Caco-2 (cell line): ENCODE results near the gene RACGAP1. TPM values are rescaled to one million over a fixed set of nuclear protein-coding genes. Genes with fewer than 3 reads are reported as not detected.
A peak's percentile ranks its signal among the peaks of the same experiment; 100 is the strongest.

Experiments
- BruUV-seq: library from RNA; stranded (reverse); fragments of 400-500 nt; replicated peaks from 2 replicates; lab custom pipeline; 2021; lab: Mats Ljungman, UMichigan
- CTCF ChIA-PET: fragments of 300-600 bp; sonication (Branson Sonifier 250); formaldehyde crosslinking; loops from one replicate; lab custom pipeline; 2022; ENCODE audit warnings: antibody characterized with exemption; lab: Charles Lee
- POLR2A ChIA-PET: fragments of 300-600 bp; sonication (Branson Sonifier 250); formaldehyde crosslinking; loops from one replicate; lab custom pipeline; 2022; ENCODE audit warnings: antibody characterized with exemption; lab: Charles Lee
- DNase-seq, 2 experiments: peaks; one replicate each; pipeline versions ENCODE4 v3.0.0 to v3.0.0-alpha.2; 2020 to 2022
- H3K27me3 ChIP-seq: replicated peaks from 2 replicates; pipeline ENCODE4 v1.6.0; 2011; ENCODE audit warnings: low read length; ENCODE audit not compliant: control insufficient read depth, insufficient read depth
- H3K36me3 ChIP-seq: 2 replicates; pipeline ENCODE4 v1.5.1; 2011; ENCODE audit warnings: low read length; ENCODE audit not compliant: control insufficient read depth, insufficient read depth
- H3K4me1 ChIP-seq: fragments of 250-450 bp; sonication (Bioruptor Pico); 2 replicates; pipeline ENCODE4 v1.5.1; 2020; ENCODE audit warnings: mild to moderate bottlenecking
- H3K4me3 ChIP-seq: 2 replicates; pipeline ENCODE4 v1.5.1; 2011; ENCODE audit warnings: low read depth, mild to moderate bottlenecking, control low read depth, low read length
- H3K9me3 ChIP-seq: fragments of 250-450 bp; sonication (Bioruptor Pico); 2 replicates; pipeline ENCODE4 v1.5.1; 2020; ENCODE audit warnings: mild to moderate bottlenecking, moderate library complexity
- H3K27ac Mint-ChIP-seq: one replicate; pipeline ENCODE4 v1.8.0; 2022; ENCODE audit warnings: mixed read lengths; ENCODE audit not compliant: unreplicated experiment
- H3K27me3 Mint-ChIP-seq: one replicate; pipeline ENCODE4 v1.8.0; 2022; ENCODE audit warnings: mixed read lengths; ENCODE audit not compliant: insufficient read depth, unreplicated experiment
- H3K36me3 Mint-ChIP-seq: one replicate; pipeline ENCODE4 v1.8.0; 2022; ENCODE audit warnings: mild to moderate bottlenecking, mixed read lengths; ENCODE audit not compliant: insufficient read depth, unreplicated experiment
- H3K4me1 Mint-ChIP-seq: one replicate; pipeline ENCODE4 v1.8.0; 2022; ENCODE audit warnings: low read depth, mixed read lengths; ENCODE audit not compliant: unreplicated experiment
- H3K4me3 Mint-ChIP-seq: one replicate; pipeline ENCODE4 v1.8.0; 2022; ENCODE audit warnings: mild to moderate bottlenecking, moderate library complexity, mixed read lengths; ENCODE audit not compliant: unreplicated experiment
- H3K9me3 Mint-ChIP-seq: one replicate; pipeline ENCODE4 v1.8.0; 2022; ENCODE audit warnings: mixed read lengths; ENCODE audit not compliant: unreplicated experiment
- CTCF ChIP-seq, 2 experiments: fragments of 200-600 bp in 1 of 2; IDR thresholded peaks; 1 replicate in 1 of 2; 2 replicates in 1 of 2; pipeline versions ENCODE4 v1.5.1 to v1.8.0; 2011 to 2022; ENCODE audit warnings: antibody characterized with exemption in 1 of 2, control low read depth in 1 of 2, inconsistent platforms in 1 of 2, low read depth in 1 of 2, low read length in 1 of 2, mild to moderate bottlenecking in 1 of 2, moderate library complexity in 1 of 2; ENCODE audit not compliant: insufficient read depth in 1 of 2, severe bottlenecking in 1 of 2, unreplicated experiment in 1 of 2
- intact Hi-C: fragments of 100-400 bp; cut with micrococcal nuclease; formaldehyde crosslinking; loops from one replicate; pipeline ENCODE4 v1.10.0; 2022; ENCODE audit not compliant: unreplicated experiment
- total RNA-seq: library from RNA; stranded (reverse); gene quantifications from 2 replicates; pipeline ENCODE4 v1.2.3, GENCODE V29; 2022

RACGAP1 gene
- total RNA-seq, 1 experiment from 2014 or later = 131 TPM

DNA sequence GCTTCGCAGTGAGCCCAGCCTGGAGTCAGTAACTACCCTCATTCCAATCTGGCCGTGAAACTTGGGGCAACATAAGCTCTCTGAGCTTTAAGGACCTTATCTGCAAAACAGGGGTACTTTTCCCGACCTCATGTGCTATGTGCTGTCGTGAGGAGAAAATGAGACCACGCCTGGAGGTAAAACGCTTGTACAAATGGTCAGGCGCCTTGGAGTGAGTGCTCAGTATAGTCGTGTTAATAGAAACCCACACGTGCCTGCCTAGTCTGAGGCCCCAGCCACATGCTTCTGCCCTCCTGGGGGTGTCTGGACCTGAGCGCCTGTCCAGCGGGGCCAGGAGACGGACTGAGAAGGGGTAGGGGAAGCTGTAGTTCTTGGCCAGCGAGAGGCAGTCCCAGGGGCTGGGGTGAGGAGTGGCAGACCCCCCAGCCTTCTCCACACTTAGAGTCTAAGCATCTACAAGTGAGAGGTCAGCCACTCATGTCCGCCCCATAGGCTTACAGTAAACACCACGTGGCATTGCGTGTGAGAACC, 58.7 kb downstream of the RACGAP1 start:
- BruUV-seq = no TSS peak
- peak overlapping the region; percentile 33 for H3K27ac Mint-ChIP-seq
- intact Hi-C loops = loop anchor here (1.0 to 2.0 kb wide), 5 partner anchors 73 to 208 kb away; no protein-coding TSS in a partner anchor
- Histone ChIP-seq H3K36me3 (no peaks in the 10 kb centered on the region), H3K27me3 (no peaks in the 10 kb centered on the region), H3K9me3 (no peaks in the 10 kb centered on the region), H3K4me1 (peaks cover 20% of the 10 kb centered on the region), H3K4me3 (no peak overlapping the region)
- peak overlapping the region; percentile 34 for H3K4me3 Mint-ChIP-seq
- CTCF ChIA-PET = interaction anchor here (0.6 to 7.9 kb wide), 32 partner anchors 9 to 317 kb away, joined by 3 to 78 read pairs (median 5); partner anchors contain the start of genes LIMA1, RACGAP1, SMARCD1 and TMBIM6
- no peak for TF ChIP-seq CTCF (IDR thresholded peaks at IDR 0.05; ENCODE audit: insufficient read depth in 1 of 2, low read depth in 1 of 2, low read length in 1 of 2, severe bottlenecking in 1 of 2, unreplicated experiment in 1 of 2)
- H3K9me3 Mint-ChIP-seq = no peaks in the 10 kb centered on the region
- no peaks in the 10 kb centered on the region for H3K27me3 Mint-ChIP-seq
- POLR2A ChIA-PET = no interaction called here
- H3K36me3 Mint-ChIP-seq = no peaks in the 10 kb centered on the region
- H3K4me1 Mint-ChIP-seq = no peaks in the 10 kb centered on the region
- DNase-seq = no peak

GRCh38 chr12:49965836-49966235, 59.5 kb downstream of the RACGAP1 start:
- Histone ChIP-seq H3K36me3 (no peaks in the 10 kb centered on the region), H3K27me3 (no peaks in the 10 kb centered on the region), H3K4me3 (no peak overlapping the region), H3K9me3 (no peaks in the 10 kb centered on the region), H3K4me1 (peaks cover 20% of the 10 kb centered on the region)
- H3K9me3 Mint-ChIP-seq = no peaks in the 10 kb centered on the region
- no TSS peak for BruUV-seq
- no peak for TF ChIP-seq CTCF (IDR thresholded peaks at IDR 0.05; ENCODE audit: insufficient read depth in 1 of 2, low read depth in 1 of 2, low read length in 1 of 2, severe bottlenecking in 1 of 2, unreplicated experiment in 1 of 2)
- H3K4me1 Mint-ChIP-seq = no peaks in the 10 kb centered on the region
- intact Hi-C loops = loop anchor here (2.0 kb wide), 1 partner anchor 209 kb away; no protein-coding TSS in a partner anchor
- H3K27ac Mint-ChIP-seq = no peak overlapping the region
- H3K27me3 Mint-ChIP-seq = no peaks in the 10 kb centered on the region
- POLR2A ChIA-PET = interaction anchor here (0.6 to 1.0 kb wide), 2 partner anchors 119 to 524 kb away, joined by 5 to 12 read pairs; no protein-coding TSS in a partner anchor
- CTCF ChIA-PET = interaction anchor here (0.5 to 7.9 kb wide), 10 partner anchors 16 to 574 kb away, joined by 3 to 78 read pairs (median 11); partner anchors contain the start of gene LIMA1
- H3K36me3 Mint-ChIP-seq = no peaks in the 10 kb centered on the region
- H3K4me3 Mint-ChIP-seq = no peak overlapping the region
- DNase-seq = peak in 1 of 2 experiments; percentile 30

- H3K27me3 ChIP-seq = no peaks in the 10 kb centered on the region
- CTCF ChIA-PET = interaction anchor here (0.5 to 7.9 kb wide), 5 partner anchors 16 to 575 kb away, joined by 3 to 78 read pairs (median 46); no protein-coding TSS in a partner anchor
- no peak overlapping the region for H3K4me3 ChIP-seq
- Mint-ChIP-seq H3K4me3 (no peak overlapping the region), H3K36me3 (no peaks in the 10 kb centered on the region), H3K27ac (no peak overlapping the region), H3K9me3 (no peaks in the 10 kb centered on the region), H3K27me3 (no peaks in the 10 kb centered on the region), H3K4me1 (peaks cover 7% of the 10 kb centered on the region)
- no peak for TF ChIP-seq CTCF (IDR thresholded peaks at IDR 0.05; ENCODE audit: insufficient read depth in 1 of 2, low read depth in 1 of 2, low read length in 1 of 2, severe bottlenecking in 1 of 2, unreplicated experiment in 1 of 2)
- peaks cover 23% of the 10 kb centered on the region for H3K4me1 ChIP-seq
- intact Hi-C loops = no loop called here
- no TSS peak for BruUV-seq
- POLR2A ChIA-PET = interaction anchor here (0.6 to 1.0 kb wide), 2 partner anchors 109 to 120 kb away, joined by 3 to 12 read pairs; no protein-coding TSS in a partner anchor
- no peaks in the 10 kb centered on the region for H3K9me3 ChIP-seq
- no peaks in the 10 kb centered on the region for H3K36me3 ChIP-seq
- DNase-seq = no peak
These were observed 60.3 kb downstream of the RACGAP1 start for GRCh38 chr12:49964849-49965624.
